GM18909 (cell line): ENCODE measurements around the gene XPNPEP2.

ENCODE experiments used
- ATAC-seq: cut with Tn5 transposase; IDR thresholded peaks from one replicate; pipeline ENCODE4 v1.9.1; 2021; ENCODE audit warnings: mild to moderate bottlenecking; ENCODE audit not compliant: unreplicated experiment, poor library complexity

Gene XPNPEP2

DNA sequence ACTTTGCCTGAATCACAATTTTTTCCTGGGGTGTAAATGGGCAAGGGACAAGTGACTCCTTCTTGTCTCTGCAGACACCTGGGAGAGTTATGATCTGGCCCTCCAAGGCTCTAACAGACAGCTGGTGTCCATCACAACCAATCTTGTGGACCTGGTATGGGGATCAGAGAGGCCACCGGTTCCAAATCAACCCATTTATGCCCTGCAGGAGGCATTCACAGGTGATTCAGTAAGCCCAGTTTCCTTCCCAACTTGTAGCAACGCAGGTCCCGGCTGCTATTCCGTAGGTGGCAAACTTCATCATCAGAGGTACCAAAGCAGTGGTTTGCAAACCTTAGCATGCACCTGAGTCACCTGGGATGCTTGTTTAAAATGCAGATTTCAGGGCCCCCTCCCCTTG lies 8.8 kb downstream of the XPNPEP2 start:
- ATAC-seq = no peak

GRCh38 chrX:129748305-129748704 lies 9.5 kb downstream of the XPNPEP2 start:
- ATAC-seq = no peak

GRCh38 chrX:129749069-129749468 lies 10.3 kb downstream of the XPNPEP2 start:
- no peak for ATAC-seq

GRCh38 chrX:129750971-129751370 lies 12.2 kb downstream of the XPNPEP2 start:
- no peak for ATAC-seq

DNA sequence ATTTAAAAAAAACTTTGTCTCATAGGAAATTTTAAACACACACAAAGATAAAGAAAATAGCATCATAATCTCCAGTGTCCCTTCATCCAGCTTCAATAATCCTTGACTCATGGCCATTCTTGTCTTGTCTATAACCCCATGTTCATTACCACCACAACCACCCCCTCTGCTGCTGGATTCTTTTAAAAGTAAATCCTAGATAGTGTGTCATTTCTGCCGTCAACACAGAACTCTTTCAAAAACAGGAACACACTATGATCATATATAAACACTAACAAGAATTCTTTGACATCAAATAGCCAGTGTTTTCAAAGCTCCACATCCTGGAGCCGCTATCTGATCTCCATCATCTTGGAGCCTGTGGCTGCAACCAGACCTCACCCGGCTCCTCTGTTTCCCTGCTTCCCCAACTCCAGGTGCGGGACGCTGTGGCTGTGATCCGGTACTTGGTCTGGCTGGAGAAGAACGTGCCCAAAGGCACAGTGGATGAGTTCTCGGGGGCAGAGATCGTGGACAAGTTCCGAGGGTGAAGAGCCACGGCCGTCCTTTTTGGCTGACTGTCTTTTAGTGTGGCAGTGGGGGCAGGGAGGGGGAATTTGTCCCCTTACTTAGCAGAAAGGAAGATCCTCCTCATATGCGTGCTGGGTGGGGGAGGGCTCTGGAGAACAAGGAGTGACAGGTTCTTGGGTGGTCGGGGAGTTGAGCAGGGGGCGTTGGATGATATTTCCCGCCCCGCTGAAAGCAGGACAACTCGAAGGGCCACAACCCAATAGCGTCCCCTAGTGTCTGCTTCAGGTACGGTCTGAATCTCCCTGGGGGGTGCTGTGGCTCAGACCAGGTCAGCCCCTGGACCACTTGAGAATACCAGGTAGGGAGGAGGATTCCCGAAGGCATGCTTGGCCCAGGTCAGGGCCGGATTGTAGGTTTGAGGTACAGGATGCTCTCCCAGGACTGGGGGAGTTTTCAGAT lies 15.6 kb downstream of the XPNPEP2 start:
- no peak for ATAC-seq

DNA sequence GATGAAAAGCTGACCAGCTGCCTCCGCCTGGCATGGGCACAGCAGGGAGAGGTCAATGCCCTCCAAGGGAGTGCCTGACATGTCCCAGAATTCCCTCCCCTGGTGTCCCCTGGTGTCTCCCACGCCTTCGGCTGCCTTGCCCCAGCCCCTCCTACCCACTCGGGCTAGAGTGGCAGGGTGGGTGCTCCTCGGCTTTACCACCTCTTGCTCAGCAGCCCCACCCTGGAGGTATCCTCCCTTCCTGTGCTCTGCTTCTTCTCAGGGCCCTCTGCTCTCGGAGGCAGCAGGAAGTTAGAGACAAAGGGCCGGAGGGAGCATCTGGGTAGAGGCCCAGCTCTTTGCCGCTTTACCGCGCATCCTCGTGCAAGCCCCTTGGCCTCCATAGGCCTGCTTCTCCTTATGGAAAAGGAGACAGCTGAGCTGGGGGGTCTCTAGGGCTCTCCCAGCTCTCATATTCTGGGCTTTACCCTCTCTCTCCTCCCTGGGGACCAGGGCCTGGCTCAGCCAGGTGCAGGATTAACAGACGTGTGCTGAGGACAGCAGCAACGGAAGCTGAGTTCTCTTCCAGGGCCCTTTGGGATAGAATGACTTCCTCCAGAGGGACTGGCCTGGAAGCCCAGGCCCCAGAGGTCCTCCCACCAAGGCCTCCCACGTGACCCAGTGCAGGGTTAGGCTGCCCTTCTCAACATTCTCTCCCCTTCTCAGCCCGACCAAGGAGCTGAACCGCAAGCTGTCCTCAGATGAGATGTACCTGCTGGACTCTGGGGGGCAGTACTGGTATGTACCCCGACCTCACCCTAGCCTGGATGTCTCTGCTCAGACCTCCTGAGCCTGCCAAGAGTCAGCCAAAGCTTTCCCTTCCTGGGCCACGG lies 17.2 kb downstream of the XPNPEP2 start:
- peak; percentile 44 for ATAC-seq

GRCh38 chrX:129759576-129760061 lies 20.8 kb downstream of the XPNPEP2 start:
- peak; percentile 35 for ATAC-seq

DNA sequence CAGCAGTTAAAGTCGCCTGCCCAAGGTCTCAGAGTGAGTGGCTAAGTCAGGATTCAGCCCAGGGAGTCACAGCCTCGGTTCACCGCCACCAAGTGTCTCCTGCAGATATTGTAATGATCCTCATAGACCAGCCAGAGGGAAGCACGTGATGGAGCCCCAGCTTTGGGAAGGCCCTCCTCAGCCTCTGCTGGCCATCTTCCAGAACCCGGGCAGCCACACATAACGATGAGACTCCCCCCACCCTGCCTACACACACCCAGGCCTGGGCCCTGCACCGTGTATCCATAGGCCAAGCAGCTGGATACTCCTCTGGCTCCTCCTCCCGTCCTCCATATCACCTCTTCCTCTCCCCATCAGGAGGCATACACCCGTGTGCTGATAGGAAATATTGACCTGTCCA lies 21.4 kb downstream of the XPNPEP2 start:
- no peak for ATAC-seq

DNA sequence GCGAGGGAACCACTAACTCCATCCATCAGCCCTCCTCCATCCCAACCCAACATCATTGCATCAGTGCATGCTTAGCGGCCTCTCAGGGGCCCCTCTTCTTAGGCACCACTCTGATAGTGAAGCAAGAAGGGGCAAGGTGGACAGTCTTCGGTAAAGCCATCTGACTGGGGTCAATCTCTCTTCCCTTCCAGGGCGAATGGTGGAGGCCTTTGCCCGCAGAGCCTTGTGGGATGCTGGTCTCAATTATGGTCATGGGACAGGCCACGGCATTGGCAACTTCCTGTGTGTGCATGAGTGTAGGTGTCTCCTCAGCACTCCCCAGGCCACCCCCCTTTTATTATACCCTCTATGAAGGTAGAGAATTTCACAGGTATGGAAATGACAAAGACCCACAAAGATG lies 22.2 kb downstream of the XPNPEP2 start:
- no peak for ATAC-seq

DNA sequence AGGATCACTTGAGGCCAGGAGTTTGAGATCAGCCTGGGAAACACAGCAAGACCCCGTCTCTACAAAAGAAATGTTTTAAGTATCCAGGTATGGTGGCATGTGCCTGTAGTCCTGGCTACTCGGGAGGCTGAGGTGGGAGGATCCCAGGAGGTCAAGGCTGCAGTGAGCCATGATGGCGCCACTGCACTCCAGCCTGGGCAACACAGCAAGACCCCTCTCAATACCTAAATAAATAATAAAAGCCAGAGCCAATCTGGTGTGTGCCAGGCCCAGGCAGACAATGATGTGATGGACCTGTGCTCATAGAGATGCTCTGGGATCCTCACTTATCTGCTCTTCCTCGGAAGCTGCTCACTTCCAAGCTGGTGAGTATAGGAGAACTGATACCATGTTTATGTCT lies 22.8 kb downstream of the XPNPEP2 start:
- no peak for ATAC-seq

DNA sequence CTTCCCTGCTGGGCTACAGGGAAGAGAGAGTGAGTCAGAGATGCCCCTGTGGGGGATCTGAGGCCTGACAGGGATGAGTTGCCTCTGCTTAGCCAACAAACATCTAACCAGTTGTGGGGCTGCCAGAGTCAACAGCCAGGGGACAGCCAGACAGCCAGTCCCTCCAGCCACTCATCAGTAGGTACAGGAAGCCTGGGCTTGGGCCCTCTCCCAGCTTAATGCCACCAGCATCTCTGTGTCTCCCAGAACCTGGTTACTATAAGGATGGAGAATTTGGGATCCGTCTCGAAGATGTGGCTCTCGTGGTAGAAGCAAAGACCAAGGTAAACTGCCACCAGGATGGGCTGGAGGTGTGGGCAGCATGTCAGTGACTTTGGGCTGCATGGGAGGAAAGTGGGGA lies 23.7 kb downstream of the XPNPEP2 start:
- ATAC-seq = no peak

- ATAC-seq = no peak
Observed at GRCh38 chrX:129763666-129764065, 24.9 kb downstream of the XPNPEP2 start.

DNA sequence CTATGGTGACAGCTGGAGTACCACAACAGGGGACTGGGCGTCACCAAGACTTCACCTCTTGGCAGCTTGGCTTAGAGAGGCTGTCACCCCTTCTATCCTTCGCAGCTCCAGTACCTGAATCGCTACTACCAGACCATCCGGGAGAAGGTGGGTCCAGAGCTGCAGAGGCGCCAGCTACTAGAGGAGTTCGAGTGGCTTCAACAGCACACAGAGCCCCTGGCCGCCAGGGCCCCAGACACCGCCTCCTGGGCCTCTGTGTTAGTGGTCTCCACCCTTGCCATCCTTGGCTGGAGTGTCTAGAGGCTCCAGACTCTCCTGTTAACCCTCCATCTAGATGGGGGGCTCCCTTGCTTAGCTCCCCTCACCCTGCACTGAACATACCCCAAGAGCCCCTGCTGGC lies 29.4 kb downstream of the XPNPEP2 start:
- no peak for ATAC-seq

DNA sequence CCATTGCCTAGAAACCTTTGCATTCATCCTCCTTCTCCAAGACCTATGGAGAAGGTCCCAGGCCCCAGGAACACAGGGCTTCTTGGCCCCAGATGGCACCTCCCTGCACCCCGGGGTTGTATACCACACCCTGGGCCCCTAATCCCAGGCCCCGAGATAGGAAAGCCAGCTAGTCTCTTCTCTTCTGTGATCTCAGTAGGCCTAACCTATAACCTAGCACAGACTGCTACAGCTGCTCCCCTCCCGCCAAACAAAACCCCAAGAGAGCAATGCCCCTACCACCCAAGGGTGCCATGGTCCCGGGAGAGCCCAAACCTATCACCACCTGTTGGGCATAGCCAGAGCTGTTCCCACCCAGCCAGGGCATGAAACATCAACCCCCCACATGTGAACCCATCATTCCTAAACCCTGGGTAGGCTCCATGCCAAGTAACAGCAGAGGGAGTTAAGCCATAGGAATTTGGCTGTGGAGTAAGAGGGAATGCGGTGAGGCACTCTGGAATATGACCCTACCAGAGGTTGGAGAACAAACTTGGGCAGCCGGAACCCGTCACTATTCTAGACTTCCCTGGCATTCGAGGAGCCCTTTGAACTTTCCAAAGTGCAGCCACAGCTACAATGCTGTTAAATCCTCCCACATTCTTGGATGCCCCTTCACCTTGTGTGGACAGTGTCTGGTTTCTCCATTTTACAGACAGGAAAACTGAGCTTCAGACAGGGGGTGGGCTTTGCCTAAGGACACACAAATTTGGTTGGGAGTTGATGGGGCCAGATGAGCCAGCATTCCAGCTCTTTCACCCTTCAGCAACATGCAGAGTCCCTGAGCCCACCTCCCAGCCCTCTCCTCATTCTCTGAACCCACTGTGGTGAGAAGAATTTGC lies 30.0 kb downstream of the XPNPEP2 start:
- ATAC-seq = no peak

DNA sequence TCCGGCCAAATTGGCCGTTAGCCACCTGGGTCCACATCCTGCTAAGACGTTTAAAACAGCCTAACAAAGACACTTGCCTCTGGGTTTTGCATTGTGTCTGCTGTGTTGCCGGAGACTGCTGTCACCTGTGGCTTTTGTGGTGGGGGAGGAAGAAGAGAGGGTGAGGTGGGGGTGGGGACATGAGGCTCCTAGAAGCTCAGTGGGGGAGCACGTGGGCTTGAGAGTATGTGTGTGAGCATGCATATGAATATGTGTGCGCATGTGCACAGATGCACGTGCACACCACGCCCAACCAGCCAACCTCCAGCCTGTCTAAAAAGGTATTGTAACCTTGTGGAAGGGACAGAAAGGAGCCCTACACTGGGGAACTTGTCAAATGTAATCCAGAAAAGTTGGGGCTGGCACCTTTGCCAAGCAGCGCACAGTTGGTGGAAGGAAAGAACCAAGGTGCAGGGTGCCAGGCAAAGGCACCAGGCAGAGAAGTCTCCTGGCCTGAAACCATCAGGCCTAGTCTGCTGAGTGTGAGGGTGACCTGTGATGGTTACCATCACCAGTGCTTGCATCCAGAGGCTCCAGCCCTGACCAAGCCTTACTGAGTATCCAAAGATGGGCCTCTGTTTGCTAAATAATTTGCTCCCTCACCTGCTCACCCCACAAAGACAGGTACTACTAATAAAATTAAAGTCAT lies 30.8 kb downstream of the XPNPEP2 start:
- ATAC-seq = peak; percentile 42

DNA sequence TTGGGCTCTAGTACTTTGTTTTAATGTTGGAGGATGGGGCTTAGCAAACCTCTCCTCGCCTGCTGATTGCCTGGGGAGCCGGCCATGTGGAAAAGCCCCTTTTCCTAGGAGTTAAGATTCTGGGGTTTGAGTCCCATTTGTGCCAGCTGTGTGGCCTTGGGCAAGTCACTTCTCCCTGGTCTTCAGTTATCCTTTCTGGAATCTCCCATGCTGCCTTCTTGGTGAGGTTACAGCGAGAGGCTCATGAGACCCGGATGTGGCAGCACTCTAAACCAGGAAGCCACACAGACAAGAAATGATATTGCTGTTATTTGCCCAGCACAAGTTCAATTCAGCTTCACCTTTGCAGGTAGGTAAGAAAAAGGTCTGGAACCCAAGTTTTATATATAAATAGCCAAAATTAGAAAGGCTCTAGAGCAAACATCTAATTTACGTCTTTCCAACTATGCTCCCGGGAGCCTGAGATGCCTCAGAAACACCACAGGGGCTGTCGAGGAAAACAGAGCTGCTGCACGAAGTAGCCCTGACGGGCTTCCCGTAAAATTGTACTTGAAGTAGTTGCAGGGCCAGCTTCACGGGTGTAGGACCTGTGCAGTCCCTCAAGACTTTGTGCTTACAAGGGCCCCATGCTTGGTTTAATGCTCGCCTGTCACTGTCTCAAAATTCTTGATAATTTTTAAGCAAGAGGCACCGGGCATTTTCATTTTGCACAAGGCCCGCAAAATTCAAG lies 32.7 kb downstream of the XPNPEP2 start:
- ATAC-seq = no peak

GRCh38 chrX:129772796-129773431 lies 34.1 kb downstream of the XPNPEP2 start:
- ATAC-seq = peak; percentile 76
